Erythroblast (primary cell): Measurements from ENCODE around the gene MEF2C.

ENCODE experiments used
- GATA1 ChIP-seq: IDR thresholded peaks from 2 replicates; pipeline ENCODE4 v1.6.1; 2011; ENCODE audit warnings: low read depth, mild to moderate bottlenecking, control low read depth, low read length, moderate library complexity
- POLR2A ChIP-seq: IDR thresholded peaks from 2 replicates; pipeline ENCODE4 v1.6.1; 2011; ENCODE audit warnings: mild to moderate bottlenecking, low read length

GRCh38 chr5:88675168-88675707 is 207.7 kb downstream of the MEF2C start:
- TF ChIP-seq POLR2A (no peak), GATA1 (no peak)
